Activated CD8-positive, alpha-beta T cell treated with anti-CD3 and anti-CD28 coated beads for 36 hours (primary cell): ENCODE measurements around the gene SLC7A6. TPM values are rescaled to one million over a fixed set of nuclear protein-coding genes. Genes with fewer than 3 reads are reported as not detected.

Experiments
- ATAC-seq: fragments of 200-7000 bp; cut with Tn5 transposase; one replicate; pipeline ENCODE4 v1.10.0; 2021; ENCODE audit warnings: mild to moderate bottlenecking, moderate library complexity
- CTCF ChIA-PET: fragments of 350-600 bp; sonication (Branson Sonifier 250); formaldehyde crosslinking; loops from one replicate; lab custom pipeline; 2021; ENCODE audit warnings: antibody characterized with exemption; lab: Charles Lee
- POLR2A ChIA-PET: fragments of 350-600 bp; sonication (Branson Sonifier 250); formaldehyde crosslinking; loops from one replicate; lab custom pipeline; 2021; ENCODE audit warnings: antibody characterized with exemption; lab: Charles Lee
- DNase-seq: peaks from one replicate; pipeline ENCODE4 v3.0.0-alpha.2; 2020
- H3K27ac Mint-ChIP-seq: one replicate; pipeline ENCODE4 v1.8.0; 2021; ENCODE audit warnings: mild to moderate bottlenecking, mixed read lengths
- H3K27me3 Mint-ChIP-seq: one replicate; pipeline ENCODE4 v1.8.0; 2021; ENCODE audit warnings: mixed read lengths
- H3K36me3 Mint-ChIP-seq: one replicate; pipeline ENCODE4 v1.8.0; 2021; ENCODE audit warnings: low read depth, mixed read lengths
- H3K4me1 Mint-ChIP-seq: one replicate; pipeline ENCODE4 v1.8.0; 2021; ENCODE audit warnings: low read depth, mixed read lengths
- H3K4me3 Mint-ChIP-seq: one replicate; pipeline ENCODE4 v1.8.0; 2021; ENCODE audit warnings: mild to moderate bottlenecking, moderate library complexity, mixed read lengths
- H3K9me3 Mint-ChIP-seq: one replicate; pipeline ENCODE4 v1.8.0; 2021; ENCODE audit warnings: mixed read lengths
- CTCF ChIP-seq: fragments of 200-600 bp; IDR thresholded peaks from one replicate; pipeline ENCODE4 v1.8.0; 2022; ENCODE audit warnings: antibody characterized with exemption, mild to moderate bottlenecking
- intact Hi-C: fragments of 100-400 bp; cut with micrococcal nuclease; formaldehyde crosslinking; loops from one replicate; pipeline ENCODE4 v1.10.0; 2022
- microRNA-seq: library from miRNA; unstranded; fragments of <30 nt; microRNA quantifications from one replicate; pipeline ENCODE4 v1.2.0, GENCODE V29; 2022; ENCODE audit warnings: borderline microRNAs expressed, borderline replicate concordance
- total RNA-seq, 2 experiments: library from RNA; stranded (reverse); gene quantifications; one replicate each; pipeline ENCODE4 v1.2.3, GENCODE V29; 2021

The SLC7A6 gene
- total RNA-seq, 2 experiments from 2014 or later: 73.8 to 76.9 TPM

DNA sequence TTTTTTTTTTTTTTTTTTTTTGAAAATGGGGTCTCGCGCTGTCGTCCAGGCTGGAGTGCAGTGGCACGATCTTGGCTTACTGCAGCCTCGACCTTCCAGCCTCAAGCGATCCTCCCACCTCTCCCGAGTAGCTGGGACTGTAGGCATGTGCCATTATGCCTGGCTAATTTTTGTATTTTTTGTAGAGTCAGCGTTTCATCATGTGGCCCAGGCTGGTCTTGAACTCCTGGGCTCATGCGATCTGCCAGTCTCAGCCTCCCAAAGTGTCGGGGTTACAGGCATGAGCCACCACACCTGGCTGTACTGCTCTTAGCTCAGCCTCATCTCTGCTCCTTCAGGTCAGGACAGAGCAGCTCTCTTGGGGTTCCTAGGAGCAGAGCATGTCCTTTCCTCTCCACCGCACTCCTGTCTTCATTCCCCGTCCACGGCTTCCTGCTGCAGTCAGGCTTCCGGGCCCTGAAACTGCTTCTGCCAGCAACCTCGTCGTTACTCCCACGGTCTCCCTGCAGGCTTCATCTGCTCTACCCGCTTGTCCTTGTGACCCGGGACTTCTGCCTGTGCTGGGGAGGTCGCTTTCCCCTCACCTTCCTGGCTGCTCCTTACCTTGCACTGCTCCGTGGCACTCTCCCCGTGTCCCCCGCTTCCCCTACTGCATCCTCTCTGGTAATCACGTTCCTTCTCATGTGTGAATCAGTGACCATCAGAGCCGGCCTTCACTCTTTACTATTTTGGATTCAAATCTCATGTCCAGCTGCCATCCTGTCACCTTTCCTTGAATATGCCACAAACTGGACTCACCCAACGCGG is 84.5 kb downstream of the SLC7A6 start:
- no peak overlapping the region for H3K27ac Mint-ChIP-seq
- TF ChIP-seq CTCF: no peak
- DNase-seq: no peak
- no peaks in the 10 kb centered on the region for H3K27me3 Mint-ChIP-seq
- H3K4me1 Mint-ChIP-seq: peaks cover 15% of the 10 kb centered on the region
- no peak for ATAC-seq
- H3K36me3 Mint-ChIP-seq: peaks cover 67% of the 10 kb centered on the region
- POLR2A ChIA-PET: interaction anchor here (0.7 kb wide), 1 partner anchor 20 kb away, joined by 3 read pairs; no protein-coding TSS in a partner anchor
- no peak overlapping the region for H3K4me3 Mint-ChIP-seq
- no peaks in the 10 kb centered on the region for H3K9me3 Mint-ChIP-seq
- intact Hi-C loops: no loop called here
- CTCF ChIA-PET: interaction anchor here (1.7 kb wide), 1 partner anchor 87 kb away, joined by 6 read pairs; no protein-coding TSS in a partner anchor

DNA sequence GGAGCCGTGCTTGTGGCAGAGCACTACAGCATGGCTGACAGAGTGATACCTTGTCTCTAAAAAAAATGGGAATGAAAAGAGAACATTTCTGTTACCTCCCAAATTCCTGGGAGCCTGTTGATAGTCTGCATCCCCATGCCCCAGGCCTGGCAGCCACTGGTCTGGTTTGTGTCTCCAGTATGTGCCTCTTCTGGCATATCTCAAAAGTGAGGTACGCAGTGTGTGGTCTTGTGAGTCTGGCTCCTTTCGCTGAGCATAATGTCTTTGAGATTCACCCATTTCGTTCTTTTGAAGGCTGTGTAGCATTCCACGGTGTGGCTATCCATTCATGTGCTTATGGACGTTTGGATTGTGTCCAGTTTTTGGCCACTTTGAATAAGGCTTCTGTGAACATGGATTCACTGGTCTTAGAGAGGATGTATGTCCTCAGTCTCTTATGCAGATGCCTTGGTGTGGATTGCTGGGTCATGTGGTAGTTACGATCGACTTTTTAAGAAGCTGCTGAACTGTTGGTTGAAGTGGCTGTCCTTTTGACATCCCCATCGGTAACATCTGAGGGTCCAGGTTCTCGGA is 85.6 kb downstream of the SLC7A6 start:
- ChIA-PET POLR2A (interaction anchor here (0.7 kb wide), 1 partner anchor 19 kb away, joined by 3 read pairs; no protein-coding TSS in a partner anchor), CTCF (interaction anchor here (1.7 kb wide), 1 partner anchor 88 kb away, joined by 6 read pairs; no protein-coding TSS in a partner anchor)
- Mint-ChIP-seq H3K4me3 (no peak overlapping the region), H3K9me3 (no peaks in the 10 kb centered on the region), H3K27me3 (no peaks in the 10 kb centered on the region), H3K4me1 (peaks cover 16% of the 10 kb centered on the region), H3K27ac (no peak overlapping the region), H3K36me3 (peaks cover 76% of the 10 kb centered on the region)
- intact Hi-C loops: no loop called here
- TF ChIP-seq CTCF: no peak
- DNase-seq (no peak), ATAC-seq (no peak)

GRCh38 chr16:68350813-68351350 is 86.6 kb downstream of the SLC7A6 start:
- ChIA-PET POLR2A (no interaction called here), CTCF (no interaction called here)
- TF ChIP-seq CTCF: no peak
- peaks cover 73% of the 10 kb centered on the region for H3K36me3 Mint-ChIP-seq
- ATAC-seq (no peak), DNase-seq (no peak)
- peaks cover 15% of the 10 kb centered on the region for H3K4me1 Mint-ChIP-seq
- intact Hi-C loops: no loop called here
- no peak overlapping the region for H3K27ac Mint-ChIP-seq
- H3K9me3 Mint-ChIP-seq: no peaks in the 10 kb centered on the region
- no peak overlapping the region for H3K4me3 Mint-ChIP-seq
- no peaks in the 10 kb centered on the region for H3K27me3 Mint-ChIP-seq

Small RNA genes lying within 50 kb of the gene (microRNA-seq; reads per million reads assigned to microRNA genes)
- not detected for gene MIR6773

Other genes with a start within 250 kb of the SLC7A6 start
- not detected for gene DPEP2NB, start 248.6 kb upstream of the SLC7A6 start, total RNA-seq
- 10 to 100 TPM; 16.6 to 17.3 TPM for gene DDX28, start 241.3 kb upstream of the SLC7A6 start, total RNA-seq
- 10 to 100 TPM; 34.2 to 35.1 TPM for gene DUS2, start 241.2 kb upstream of the SLC7A6 start, total RNA-seq
- gene NFATC3, start 179.2 kb upstream of the SLC7A6 start, total RNA-seq: 100 to 1,000 TPM; 102 to 104 TPM
- gene ESRP2, start 28.4 kb upstream of the SLC7A6 start, total RNA-seq: under 1 TPM; 0.65 to 0.77 TPM
- 1 to 10 TPM; 6.7 to 6.8 TPM for gene PLA2G15, start 19.2 kb upstream of the SLC7A6 start, total RNA-seq
- 10 to 100 TPM; 20.2 to 23.1 TPM for gene SLC7A6OS, start 46.4 kb downstream of the SLC7A6 start, total RNA-seq
- 10 to 100 TPM; 67.4 to 78.4 TPM for gene PRMT7, start 46.5 kb downstream of the SLC7A6 start, total RNA-seq
- under 1 TPM; 0.16 to 0.63 TPM for gene SMPD3, start 184.0 kb downstream of the SLC7A6 start, total RNA-seq